Endothelial cell of umbilical vein (primary cell): ENCODE measurements around the gene WDFY2. TPM values are rescaled to one million over a fixed set of nuclear protein-coding genes. Genes with fewer than 3 reads are reported as not detected.

Source experiments
- BruUV-seq: library from RNA; stranded (reverse); fragments of 400-500 nt; replicated peaks from 2 replicates; lab custom pipeline; 2021; lab: Mats Ljungman, UMichigan
- CTCF ChIA-PET: fragments of 300-600, 350-600 bp; sonication (Branson Sonifier 250); formaldehyde crosslinking; loops from one replicate; lab custom pipeline; 2021; ENCODE audit warnings: antibody characterized with exemption, inconsistent platforms; lab: Charles Lee
- POLR2A ChIA-PET: fragments of 300-600, 350-600 bp; sonication (Branson Sonifier 250); formaldehyde crosslinking; loops from one replicate; lab custom pipeline; 2021; ENCODE audit warnings: antibody characterized with exemption, inconsistent platforms; lab: Charles Lee
- DNase-seq: peaks from one replicate; pipeline ENCODE4 v3.0.0-alpha.2; 2011; ENCODE audit warnings: low read depth, low spot score
- FAIRE-seq: peaks from 2 replicates; lab custom pipeline; 2011; peaks lifted over from hg19 to GRCh38; lab: Jason Lieb, UNC
- H2AFZ ChIP-seq: 2 replicates; pipeline ENCODE4 v1.6.0; 2012; ENCODE audit warnings: low read depth, low read length, control low read depth, inconsistent platforms
- H3K27ac ChIP-seq: 2 replicates; pipeline ENCODE4 v1.5.1; 2011; ENCODE audit warnings: low read depth, mild to moderate bottlenecking, control low read depth, low read length, moderate library complexity; ENCODE audit not compliant: insufficient read depth
- H3K27me3 ChIP-seq, 2 experiments: 2 replicates each; pipeline versions ENCODE4 v1.6.0 to v1.6.1; 2011; ENCODE audit warnings: low read length in 2 of 2, mixed read lengths in 1 of 2; ENCODE audit not compliant: control insufficient read depth in 2 of 2, insufficient read depth in 2 of 2
- H3K36me3 ChIP-seq, 2 experiments: 2 replicates in 1 of 2; 3 replicates in 1 of 2; pipeline ENCODE4 v1.5.1; 2011; ENCODE audit warnings: low read length in 2 of 2, mild to moderate bottlenecking in 1 of 2, moderate library complexity in 1 of 2; ENCODE audit not compliant: control insufficient read depth in 2 of 2, insufficient read depth in 2 of 2; ENCODE audit errors: extremely low read depth in 1 of 2
- H3K4me1 ChIP-seq: 3 replicates; pipeline ENCODE4 v1.5.1; 2011; ENCODE audit warnings: mild to moderate bottlenecking, low read length; ENCODE audit not compliant: control insufficient read depth, insufficient read depth; ENCODE audit errors: extremely low read depth
- H3K4me2 ChIP-seq: 2 replicates; pipeline ENCODE4 v1.6.1; 2011; ENCODE audit warnings: low read length, control low read depth, mixed read lengths; ENCODE audit not compliant: insufficient read depth
- H3K4me3 ChIP-seq, 3 experiments: fragments of 200-600 bp in 1 of 3; sonication (generic), shearing (Covaris generic) in 1 of 3; replicated peaks in 1 of 3; 2 replicates each; pipeline ENCODE4 v1.5.1; 2011 to 2016; ENCODE audit warnings: control low read depth in 3 of 3, low read length in 3 of 3, mild to moderate bottlenecking in 2 of 3, inconsistent platforms in 1 of 3, low read depth in 1 of 3, moderate library complexity in 1 of 3; ENCODE audit not compliant: insufficient read depth in 1 of 3
- H3K79me2 ChIP-seq: 2 replicates; pipeline ENCODE4 v1.6.0; 2012; ENCODE audit warnings: low read length, inconsistent platforms; ENCODE audit not compliant: control insufficient read depth, insufficient read depth
- H3K9ac ChIP-seq: replicated peaks from 2 replicates; pipeline ENCODE3; 2011; ENCODE audit warnings: low read length, control low read depth; ENCODE audit not compliant: insufficient read depth; ENCODE audit errors: extremely low read depth
- H3K9me1 ChIP-seq: replicated peaks from 3 replicates; pipeline ENCODE4 v1.6.0; 2011; ENCODE audit warnings: mild to moderate bottlenecking, low read length; ENCODE audit not compliant: control insufficient read depth, insufficient read depth; ENCODE audit errors: extremely low read depth
- H3K9me3 ChIP-seq: replicated peaks from 2 replicates; pipeline ENCODE4 v1.5.1; 2012; ENCODE audit warnings: low read length, inconsistent platforms; ENCODE audit not compliant: control insufficient read depth, insufficient read depth
- H4K20me1 ChIP-seq: replicated peaks from 2 replicates; pipeline ENCODE3; 2011; ENCODE audit warnings: mild to moderate bottlenecking, low read length; ENCODE audit not compliant: control insufficient read depth, insufficient read depth; ENCODE audit errors: extremely low read depth
- EZH2 ChIP-seq: IDR thresholded peaks from 2 replicates; pipeline ENCODE4 v1.6.1; 2012; ENCODE audit warnings: borderline replicate concordance, low read depth, mild to moderate bottlenecking, moderate library complexity, low read length, inconsistent platforms; ENCODE audit not compliant: severe bottlenecking
- FOS ChIP-seq: IDR thresholded peaks from 2 replicates; pipeline ENCODE4 v1.6.1; 2011; ENCODE audit warnings: mild to moderate bottlenecking, low read length, moderate library complexity, borderline replicate concordance; ENCODE audit not compliant: insufficient read depth
- GATA2 ChIP-seq: IDR thresholded peaks from 2 replicates; pipeline ENCODE4 v1.7.0; 2011; ENCODE audit warnings: low read depth, mild to moderate bottlenecking, moderate library complexity, mixed read lengths, low read length; ENCODE audit not compliant: insufficient read length, insufficient read depth
- JUN ChIP-seq: IDR thresholded peaks from 2 replicates; pipeline ENCODE4 v1.6.1; 2011; ENCODE audit warnings: borderline replicate concordance, low read depth; ENCODE audit not compliant: insufficient read length, insufficient read depth
- MYC ChIP-seq: IDR thresholded peaks from one replicate; pipeline ENCODE4 v1.6.1; 2011; ENCODE audit warnings: mild to moderate bottlenecking, low read depth, low read length
- POLR2A ChIP-seq: IDR thresholded peaks from 2 replicates; pipeline ENCODE4 v1.6.1; 2012; ENCODE audit warnings: low read depth, mild to moderate bottlenecking, control low read depth, low read length
- POLR2AphosphoS5 ChIP-seq: IDR thresholded peaks from 2 replicates; pipeline ENCODE4 v1.6.1; 2012; ENCODE audit warnings: low read depth, mild to moderate bottlenecking, control low read depth, low read length, moderate library complexity; ENCODE audit not compliant: insufficient read depth
- dilution Hi-C: fragments of 300-500 bp; cut with MboI; formaldehyde crosslinking; loops from one replicate; pipeline ENCODE4 v1.15.0; 2019; ENCODE audit warnings: low sequenced_read_pairs; ENCODE audit not compliant: extremely low pct_ligation_motif_present
- intact Hi-C: fragments of 100-400 bp; cut with micrococcal nuclease; formaldehyde crosslinking; loops from one replicate; pipeline ENCODE4 v1.10.0; 2022
- polyA plus RNA-seq, 4 experiments: library from polyadenylated mRNA; depleted of rRNA in 3 of 4; stranded (reverse) in 3 of 4; unstranded in 1 of 4; fragments of >200 nt; gene quantifications; 2 replicates each; pipeline versions ENCODE4 v1.2.1 to v1.2.3, GENCODE V29; 2011 to 2012; ENCODE audit warnings: missing spikeins in 1 of 4
- total RNA-seq: library from RNA; stranded (reverse); gene quantifications from 2 replicates; pipeline ENCODE4 v1.2.3, GENCODE V29; 2021
- TF ChIP-seq, protein P1 (sequence below), 2 donors: IDR thresholded peaks; 1 replicate in 1 of 2; 2 replicates in 1 of 2; pipeline ENCODE4 v1.5.1; 2011; ENCODE audit warnings: low read length in 2 of 2, mild to moderate bottlenecking in 2 of 2, moderate library complexity in 2 of 2, control low read depth in 1 of 2, inconsistent platforms in 1 of 2, low read depth in 1 of 2; ENCODE audit not compliant: insufficient read depth in 1 of 2; ENCODE audit errors: extremely low read depth in 1 of 2
- TF ChIP-seq, protein P2 (sequence below): IDR thresholded peaks from 2 replicates; pipeline ENCODE4 v1.6.1; 2011; ENCODE audit not compliant: insufficient read depth, insufficient read length

The WDFY2 gene
- total and polyA plus RNA-seq, 2 donors (not counting 3 experiments of a cell fraction or from before 2014, with no cell fraction given) = 2.1 to 5.5 TPM

DNA sequence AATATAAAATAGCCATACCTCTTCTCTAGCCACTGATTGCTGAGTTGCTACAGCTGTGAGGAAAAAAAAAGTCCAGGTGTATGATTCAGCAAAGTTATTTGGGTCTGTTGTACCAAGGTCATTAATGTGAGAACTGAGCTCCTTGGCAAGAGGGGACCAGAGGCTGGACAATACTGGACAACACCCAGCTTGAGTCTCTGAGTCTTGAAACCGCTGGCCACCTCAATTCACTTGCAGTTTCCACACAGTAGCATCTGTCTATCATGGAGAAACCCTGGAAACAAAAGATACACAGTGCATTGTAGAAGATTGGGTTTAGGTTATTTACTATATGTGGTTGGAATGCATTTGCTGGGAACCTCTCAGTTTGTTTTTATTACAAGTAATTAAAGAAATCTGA is 60.4 kb downstream of the WDFY2 start:
- BruUV-seq = no TSS peak
- no peak overlapping the region for H3K9ac ChIP-seq
- no peaks in the 10 kb centered on the region for H3K36me3 ChIP-seq
- H3K4me1 ChIP-seq = peaks cover 28% of the 10 kb centered on the region
- intact Hi-C loops = loop anchor here (1.0 to 5.0 kb wide), 4 partner anchors 28 to 191 kb away; partner anchors contain the start of genes DHRS12, INTS6 and WDFY2
- no peaks in the 10 kb centered on the region for H3K9me1 ChIP-seq
- DNase-seq (peak; percentile 25), FAIRE-seq (no peak)
- POLR2A ChIA-PET = interaction anchor here (0.6 kb wide), 1 partner anchor 402 kb away, joined by 3 read pairs; no protein-coding TSS in a partner anchor
- no peaks in the 10 kb centered on the region for H3K9me3 ChIP-seq
- peak overlapping the region; percentile 84 for H3K4me2 ChIP-seq
- H3K27me3 ChIP-seq = no peaks in the 10 kb centered on the region
- no peak overlapping the region for H2AFZ ChIP-seq
- TF ChIP-seq, protein P1, sequence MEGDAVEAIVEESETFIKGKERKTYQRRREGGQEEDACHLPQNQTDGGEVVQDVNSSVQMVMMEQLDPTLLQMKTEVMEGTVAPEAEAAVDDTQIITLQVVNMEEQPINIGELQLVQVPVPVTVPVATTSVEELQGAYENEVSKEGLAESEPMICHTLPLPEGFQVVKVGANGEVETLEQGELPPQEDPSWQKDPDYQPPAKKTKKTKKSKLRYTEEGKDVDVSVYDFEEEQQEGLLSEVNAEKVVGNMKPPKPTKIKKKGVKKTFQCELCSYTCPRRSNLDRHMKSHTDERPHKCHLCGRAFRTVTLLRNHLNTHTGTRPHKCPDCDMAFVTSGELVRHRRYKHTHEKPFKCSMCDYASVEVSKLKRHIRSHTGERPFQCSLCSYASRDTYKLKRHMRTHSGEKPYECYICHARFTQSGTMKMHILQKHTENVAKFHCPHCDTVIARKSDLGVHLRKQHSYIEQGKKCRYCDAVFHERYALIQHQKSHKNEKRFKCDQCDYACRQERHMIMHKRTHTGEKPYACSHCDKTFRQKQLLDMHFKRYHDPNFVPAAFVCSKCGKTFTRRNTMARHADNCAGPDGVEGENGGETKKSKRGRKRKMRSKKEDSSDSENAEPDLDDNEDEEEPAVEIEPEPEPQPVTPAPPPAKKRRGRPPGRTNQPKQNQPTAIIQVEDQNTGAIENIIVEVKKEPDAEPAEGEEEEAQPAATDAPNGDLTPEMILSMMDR (IDR thresholded peaks at IDR 0.05; ENCODE audit: extremely low read depth in 1 of 2, insufficient read depth in 1 of 2, low read depth in 1 of 2, low read length in 2 of 2) = no peak
- no peak for TF ChIP-seq EZH2
- no peak for TF ChIP-seq GATA2
- no peak for TF ChIP-seq JUN
- TF ChIP-seq POLR2A = no peak
- no peak for TF ChIP-seq POLR2AphosphoS5
- no peak for TF ChIP-seq FOS
- no peak for TF ChIP-seq MYC
- TF ChIP-seq, protein P2, sequence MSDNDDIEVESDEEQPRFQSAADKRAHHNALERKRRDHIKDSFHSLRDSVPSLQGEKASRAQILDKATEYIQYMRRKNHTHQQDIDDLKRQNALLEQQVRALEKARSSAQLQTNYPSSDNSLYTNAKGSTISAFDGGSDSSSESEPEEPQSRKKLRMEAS = no peak
- dilution Hi-C loops = no loop called here
- CTCF ChIA-PET = interaction anchor here (0.9 to 1.3 kb wide), 4 partner anchors 25 to 87 kb away, joined by 3 read pairs; no protein-coding TSS in a partner anchor
- no peaks in the 10 kb centered on the region for H4K20me1 ChIP-seq
- H3K27ac ChIP-seq = peak overlapping the region; percentile 87
- H3K79me2 ChIP-seq = no peaks in the 10 kb centered on the region
- H3K4me3 ChIP-seq = no peak overlapping the region
